GM06990 (cell line): ENCODE results near the gene WIPF3.

Experiments used
- DNase-seq: peaks from one replicate; pipeline ENCODE4 v3.0.0-alpha.2; 2011; ENCODE audit not compliant: insufficient read length; ENCODE audit errors: extremely low read depth
- H3K27me3 ChIP-seq: replicated peaks from 2 replicates; pipeline ENCODE4 v1.6.0; 2011; ENCODE audit warnings: low read length; ENCODE audit not compliant: control insufficient read depth, insufficient read depth
- H3K36me3 ChIP-seq: 2 replicates; pipeline ENCODE4 v1.5.1; 2011; ENCODE audit warnings: low read length; ENCODE audit not compliant: control insufficient read depth, insufficient read depth
- H3K4me3 ChIP-seq: replicated peaks from 2 replicates; pipeline ENCODE4 v1.5.1; 2011; ENCODE audit warnings: low read depth, mild to moderate bottlenecking, control low read depth, low read length
- TF ChIP-seq, protein P1 (sequence below): IDR thresholded peaks from 2 replicates; pipeline ENCODE4 v1.5.1; 2011; ENCODE audit warnings: low read length, control low read depth, mild to moderate bottlenecking, inconsistent platforms; ENCODE audit not compliant: insufficient read depth, poor library complexity, severe bottlenecking

Gene WIPF3

DNA sequence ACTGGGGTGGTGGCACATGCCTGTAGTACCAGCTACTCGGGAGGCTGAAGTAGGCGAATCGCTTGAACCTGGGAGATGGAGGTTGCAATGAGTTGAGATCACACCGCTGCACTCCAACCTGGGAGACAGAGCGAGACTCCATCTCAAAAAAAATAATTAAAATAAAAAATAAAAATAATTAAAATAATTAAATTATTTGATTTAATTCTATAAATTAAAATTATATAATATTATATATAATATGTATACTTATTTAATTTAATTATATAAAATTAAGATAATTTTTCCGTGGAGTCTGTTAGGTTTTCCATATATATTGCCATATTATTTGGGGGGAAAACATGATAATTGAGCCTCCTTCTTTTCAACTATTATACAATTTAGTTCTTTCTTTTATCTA is 12.0 kb downstream of the WIPF3 start:
- H3K27me3 ChIP-seq: no peaks in the 10 kb centered on the region; the same call in 1 of the 2 replicates
- no peaks in the 10 kb centered on the region for H3K36me3 ChIP-seq
- H3K4me3 ChIP-seq: no peak overlapping the region
- no peak for DNase-seq
- TF ChIP-seq, protein P1, sequence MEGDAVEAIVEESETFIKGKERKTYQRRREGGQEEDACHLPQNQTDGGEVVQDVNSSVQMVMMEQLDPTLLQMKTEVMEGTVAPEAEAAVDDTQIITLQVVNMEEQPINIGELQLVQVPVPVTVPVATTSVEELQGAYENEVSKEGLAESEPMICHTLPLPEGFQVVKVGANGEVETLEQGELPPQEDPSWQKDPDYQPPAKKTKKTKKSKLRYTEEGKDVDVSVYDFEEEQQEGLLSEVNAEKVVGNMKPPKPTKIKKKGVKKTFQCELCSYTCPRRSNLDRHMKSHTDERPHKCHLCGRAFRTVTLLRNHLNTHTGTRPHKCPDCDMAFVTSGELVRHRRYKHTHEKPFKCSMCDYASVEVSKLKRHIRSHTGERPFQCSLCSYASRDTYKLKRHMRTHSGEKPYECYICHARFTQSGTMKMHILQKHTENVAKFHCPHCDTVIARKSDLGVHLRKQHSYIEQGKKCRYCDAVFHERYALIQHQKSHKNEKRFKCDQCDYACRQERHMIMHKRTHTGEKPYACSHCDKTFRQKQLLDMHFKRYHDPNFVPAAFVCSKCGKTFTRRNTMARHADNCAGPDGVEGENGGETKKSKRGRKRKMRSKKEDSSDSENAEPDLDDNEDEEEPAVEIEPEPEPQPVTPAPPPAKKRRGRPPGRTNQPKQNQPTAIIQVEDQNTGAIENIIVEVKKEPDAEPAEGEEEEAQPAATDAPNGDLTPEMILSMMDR: no peak

DNA sequence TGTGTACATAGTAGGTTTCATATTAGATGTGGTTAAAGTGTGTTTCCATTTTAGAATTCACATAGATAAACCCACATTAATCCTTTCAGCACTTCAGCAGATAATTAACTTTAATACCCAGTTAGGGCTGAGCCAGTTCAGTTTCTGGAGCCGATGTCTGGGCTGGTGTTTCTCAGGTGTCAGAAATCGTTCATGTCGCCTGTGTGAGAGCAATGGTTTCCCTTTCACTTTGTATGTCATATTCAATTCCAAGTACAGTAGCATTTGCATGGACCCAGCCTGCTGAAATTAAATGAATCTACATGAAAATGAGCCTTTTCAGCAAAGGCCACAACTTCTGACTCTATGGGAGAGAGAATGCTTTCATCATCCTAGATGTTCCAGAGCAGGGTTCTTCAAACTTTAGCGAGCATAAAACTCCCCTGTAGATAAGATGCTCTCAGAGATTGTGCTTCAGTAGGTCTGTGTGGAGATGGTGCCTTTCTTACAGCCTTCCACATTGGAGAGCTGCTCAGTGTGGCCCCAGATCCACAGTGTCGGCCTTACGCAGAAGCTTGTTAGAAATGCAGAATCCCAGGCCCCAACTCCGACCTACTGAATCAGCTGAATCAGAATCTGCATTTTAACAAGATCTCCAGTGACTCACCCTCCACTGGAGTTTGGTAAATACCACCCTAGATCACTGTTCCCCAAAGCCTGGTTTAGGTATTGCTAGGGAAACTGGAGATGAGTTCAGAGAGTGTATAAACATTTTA is 19.6 kb downstream of the WIPF3 start:
- Histone ChIP-seq H3K27me3 (no peaks in the 10 kb centered on the region; the same call in none of the 2 replicates), H3K36me3 (no peaks in the 10 kb centered on the region), H3K4me3 (no peak overlapping the region)
- TF ChIP-seq, protein P1: no peak
- no peak for DNase-seq

DNA sequence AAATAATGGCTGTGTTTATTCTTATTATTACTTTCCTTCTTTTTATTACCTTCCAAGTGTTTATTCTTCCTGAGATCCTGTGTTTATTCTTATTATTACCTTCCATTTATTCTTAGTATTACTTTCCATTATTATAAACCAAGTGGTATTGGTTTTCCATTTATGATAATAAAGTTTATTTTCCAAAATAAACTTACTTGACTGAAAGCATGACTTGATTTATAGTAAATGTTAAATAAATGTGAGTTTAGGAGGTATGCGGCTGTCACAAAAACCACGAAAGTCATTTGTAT is 20.2 kb downstream of the WIPF3 start:
- H3K27me3 ChIP-seq: no peaks in the 10 kb centered on the region; the same call in none of the 2 replicates
- no peak overlapping the region for H3K4me3 ChIP-seq
- TF ChIP-seq, protein P1: no peak
- no peaks in the 10 kb centered on the region for H3K36me3 ChIP-seq
- DNase-seq: no peak

DNA sequence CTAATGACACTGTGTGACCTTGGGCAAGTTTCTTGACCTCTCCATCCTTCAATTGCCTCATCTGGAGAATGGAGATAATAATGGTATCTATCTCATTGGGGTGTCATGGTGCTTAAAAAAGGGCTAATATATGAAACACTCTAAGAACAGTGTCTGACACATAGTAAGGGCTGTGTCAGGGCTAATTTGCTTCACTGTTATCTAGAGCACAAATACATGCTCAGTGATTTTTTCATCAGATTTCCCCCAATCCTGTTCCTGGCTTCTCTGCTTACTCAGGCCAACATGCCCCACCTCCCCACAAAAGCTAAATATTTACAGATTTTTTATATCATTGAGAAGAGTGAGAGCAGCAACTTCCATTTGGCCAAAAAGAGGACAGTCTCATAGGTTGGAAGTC is 20.6 kb downstream of the WIPF3 start:
- no peaks in the 10 kb centered on the region; the same call in none of the 2 replicates for H3K27me3 ChIP-seq
- H3K36me3 ChIP-seq: no peaks in the 10 kb centered on the region
- no peak for DNase-seq
- TF ChIP-seq, protein P1: no peak
- H3K4me3 ChIP-seq: no peak overlapping the region

DNA sequence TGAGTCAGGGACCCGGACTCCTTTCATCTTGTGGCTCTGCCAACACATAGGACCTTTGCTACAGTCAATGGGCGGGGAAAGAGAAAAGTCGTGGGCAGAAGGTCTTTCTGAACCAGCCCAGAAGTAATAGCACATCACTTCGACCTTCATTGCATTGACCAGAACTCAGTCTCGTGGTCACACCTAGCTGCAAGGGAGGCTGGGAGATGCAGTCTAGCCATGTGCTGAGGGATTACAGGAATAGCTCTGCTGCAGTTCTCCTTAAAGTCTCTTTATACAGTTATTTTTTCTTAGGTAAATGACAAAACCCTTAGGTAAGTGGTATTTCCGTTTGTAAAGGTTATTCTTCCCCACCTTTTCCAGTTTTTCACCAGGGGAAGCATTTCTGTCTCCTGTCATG is 25.4 kb downstream of the WIPF3 start:
- no peak overlapping the region for H3K4me3 ChIP-seq
- no peaks in the 10 kb centered on the region for H3K36me3 ChIP-seq
- peaks cover 2% of the 10 kb centered on the region; the same call in 1 of the 2 replicates for H3K27me3 ChIP-seq
- DNase-seq: no peak
- TF ChIP-seq, protein P1: no peak
